GM19025 (cell line): ENCODE measurements around the gene COPG1.

ENCODE experiments used
- ATAC-seq: cut with Tn5 transposase; IDR thresholded peaks from one replicate; pipeline ENCODE4 v1.9.1; 2021; ENCODE audit warnings: mild to moderate bottlenecking, low read depth, moderate library complexity; ENCODE audit not compliant: unreplicated experiment

Gene COPG1

DNA sequence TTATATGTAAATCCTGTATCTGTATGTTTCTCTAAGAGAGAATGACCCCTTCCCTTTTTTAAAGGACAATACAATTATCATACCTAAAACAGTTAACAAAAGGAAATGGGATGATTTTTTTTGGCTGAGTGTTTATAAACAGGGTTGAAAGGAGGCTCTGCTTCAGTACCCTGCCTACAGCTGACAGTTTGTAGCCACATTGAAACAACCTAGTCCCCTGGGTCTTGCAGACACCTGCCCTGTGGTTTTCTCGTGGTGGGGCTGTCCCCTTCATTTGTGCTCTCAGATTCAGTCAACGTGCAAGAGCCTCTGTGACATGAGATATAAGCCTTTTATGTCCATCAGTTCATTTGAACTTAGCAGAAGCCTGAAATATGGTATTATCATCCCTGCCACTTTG is 27.0 kb downstream of the COPG1 start:
- ATAC-seq = peak; percentile 78

DNA sequence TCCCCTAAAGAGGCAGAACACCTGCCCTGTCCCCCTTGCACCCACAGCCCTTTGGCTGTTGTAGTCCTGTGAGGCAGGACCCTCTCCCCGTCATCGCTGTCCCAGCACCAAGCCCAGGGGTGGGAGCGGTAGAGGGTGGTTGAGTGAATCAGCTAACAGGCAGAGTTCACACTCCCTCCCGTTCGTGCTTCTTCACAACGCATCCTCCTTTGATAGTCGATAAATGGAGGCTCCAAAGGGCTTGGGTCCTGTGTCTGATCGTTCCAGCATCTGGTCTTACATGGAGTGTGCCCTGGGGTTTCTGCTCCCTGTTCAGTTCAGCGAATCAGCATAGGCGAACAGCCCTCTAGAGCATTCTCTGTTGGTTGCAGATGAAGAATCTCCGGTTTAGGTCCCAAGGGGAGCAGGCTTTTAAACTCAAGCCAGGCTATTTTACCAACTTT is 28.4 kb downstream of the COPG1 start:
- no peak for ATAC-seq

DNA sequence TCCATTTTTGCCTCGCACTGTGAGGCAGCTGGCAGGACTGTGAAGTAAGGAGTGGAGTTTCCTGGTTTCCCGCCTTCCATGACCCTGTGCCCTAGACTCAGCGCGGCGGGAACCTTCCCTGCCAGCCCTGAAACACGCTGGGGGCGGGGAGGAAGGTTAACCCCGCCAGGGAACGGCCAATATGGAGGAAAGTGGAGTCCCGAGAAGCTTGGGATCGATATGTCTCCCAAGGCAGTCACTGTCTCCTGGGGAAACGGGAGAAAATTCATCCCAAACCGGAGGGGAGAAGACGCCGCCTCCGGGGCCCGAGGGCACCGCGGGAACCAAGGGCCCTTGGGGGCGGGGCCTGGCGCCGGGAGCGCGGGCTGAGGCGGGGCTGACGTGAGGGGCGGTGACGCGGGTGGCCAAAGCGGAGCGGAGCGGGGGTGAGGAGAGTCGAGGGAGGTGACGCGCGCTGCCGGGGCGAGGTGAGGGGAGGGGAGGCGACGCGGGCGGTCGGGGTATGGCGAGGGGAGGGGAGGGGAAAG is 29.1 kb downstream of the COPG1 start, which contains the start of gene HMCES:
TSS of gene HMCES (plus strand) at position 432 of the 527 bp plus-strand sequence. CDS start 863 bp downstream, outside the sequence.
- peak; percentile 37 for ATAC-seq

DNA sequence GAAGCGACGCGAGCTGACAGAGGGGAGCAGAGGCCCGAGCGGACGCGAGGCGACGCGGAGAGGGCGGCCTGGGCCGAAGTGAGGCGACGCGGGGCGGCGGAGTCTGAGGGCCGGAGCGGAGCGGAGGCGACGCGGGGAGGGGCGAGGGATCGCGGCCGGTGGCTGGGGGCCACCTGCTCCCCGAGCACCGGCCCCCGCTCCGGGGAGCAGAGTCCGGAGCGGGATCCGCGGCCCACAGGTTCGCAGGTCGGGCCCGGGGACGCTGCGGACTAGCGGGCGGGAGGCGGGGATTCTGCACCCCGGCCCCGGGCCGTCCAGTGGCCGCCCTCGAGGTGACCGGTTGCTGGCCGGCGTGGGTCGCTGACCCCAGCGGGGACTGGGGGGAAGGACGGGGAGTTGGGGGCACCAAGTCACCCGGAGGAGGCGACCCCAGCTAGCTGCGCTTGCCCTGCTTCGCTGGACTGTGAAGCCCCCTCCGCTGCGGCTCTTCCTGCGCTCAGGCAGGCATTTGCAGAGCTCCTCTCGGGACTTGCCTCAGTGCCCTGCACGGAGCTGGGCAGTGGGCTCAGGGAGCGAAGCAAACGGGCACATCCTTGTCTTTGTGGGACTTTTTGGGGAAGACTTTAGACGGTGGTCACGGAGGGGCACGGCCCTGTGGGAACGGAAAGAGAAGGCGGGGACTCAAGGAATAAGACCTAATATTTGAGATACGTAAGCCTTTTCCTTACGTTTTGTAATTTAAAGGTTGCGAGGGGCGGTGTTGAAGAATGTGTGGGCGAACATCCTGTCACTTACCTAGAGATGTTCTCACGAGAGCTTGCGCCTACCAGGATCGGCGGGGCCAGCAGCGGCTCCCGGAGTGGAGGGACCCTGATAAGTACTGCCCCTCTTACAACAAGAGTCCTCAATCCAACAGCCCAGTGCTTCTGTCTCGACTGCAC is 29.8 kb downstream of the COPG1 start:
- peak; percentile 1 for ATAC-seq

- ATAC-seq = no peak
These were observed 30.8 kb downstream of the COPG1 start for GRCh38 chr3:129280183-129280582.

- ATAC-seq = no peak
These were observed 32.3 kb downstream of the COPG1 start for GRCh38 chr3:129281726-129282125.

GRCh38 chr3:129282727-129283327 is 33.4 kb downstream of the COPG1 start:
- ATAC-seq = peak; percentile 60

DNA sequence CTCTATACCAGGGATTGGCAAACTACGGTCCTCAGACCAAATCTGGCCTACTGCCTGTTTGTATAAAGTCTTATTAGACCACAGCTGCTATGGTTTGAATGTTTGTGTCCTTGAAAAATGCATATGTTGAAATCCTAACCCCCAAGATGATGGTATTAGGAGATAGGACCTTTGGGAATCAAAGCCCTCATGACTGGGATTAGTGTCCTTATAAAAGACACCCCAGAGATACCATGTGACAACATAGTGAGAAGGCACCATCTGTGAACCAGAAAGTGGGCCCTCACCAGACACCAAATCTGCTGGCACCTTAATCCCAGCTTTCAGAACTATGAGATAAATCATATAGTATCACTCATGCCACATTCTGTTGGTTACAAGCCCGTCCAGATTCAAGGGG is 36.7 kb downstream of the COPG1 start:
- ATAC-seq = no peak

GRCh38 chr3:129288446-129288845 is 39.0 kb downstream of the COPG1 start:
- ATAC-seq = no peak

GRCh38 chr3:129289201-129289921 is 40.0 kb downstream of the COPG1 start:
- no peak for ATAC-seq

- no peak for ATAC-seq
These were observed 42.0 kb downstream of the COPG1 start for GRCh38 chr3:129291236-129291886.

- ATAC-seq = no peak
These were observed 45.9 kb downstream of the COPG1 start for GRCh38 chr3:129295286-129295685.

DNA sequence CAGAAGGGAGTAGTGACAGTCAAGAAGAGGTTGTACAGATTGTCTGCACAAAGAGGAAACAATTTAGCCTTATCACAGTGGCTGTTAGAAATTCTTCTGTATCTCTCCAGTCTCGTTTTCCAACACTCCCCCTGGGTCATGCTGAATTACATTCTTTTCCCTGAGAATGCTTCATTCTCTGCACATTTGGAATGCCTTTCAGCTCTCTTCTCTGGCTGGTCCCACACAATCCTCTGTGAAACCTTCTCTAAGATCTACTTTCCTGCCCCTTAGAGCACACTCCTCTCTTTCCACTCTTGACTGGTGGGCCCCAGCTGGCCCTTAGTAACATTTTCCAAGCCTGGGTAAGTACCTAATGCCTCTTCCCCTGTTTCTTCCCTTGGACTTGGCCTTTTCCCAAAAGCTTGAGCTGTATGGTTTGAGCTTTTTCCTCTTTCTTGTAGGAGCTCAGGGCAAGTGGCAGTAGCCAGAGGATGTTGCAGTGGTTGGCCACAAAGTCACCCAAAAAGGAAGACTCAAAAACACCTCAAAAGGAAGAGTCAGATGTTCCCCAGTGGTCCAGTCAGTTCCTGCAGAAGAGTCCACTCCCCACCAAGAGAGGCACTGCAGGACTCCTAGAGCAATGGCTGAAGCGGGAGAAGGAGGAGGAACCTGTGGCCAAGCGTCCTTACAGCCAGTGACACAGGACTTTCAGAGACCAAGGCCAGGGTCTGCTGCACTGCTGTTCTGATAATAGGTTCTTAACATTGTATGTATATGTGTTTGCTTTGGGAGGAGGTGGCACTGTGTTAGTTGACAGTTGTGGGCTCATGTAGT is 54.9 kb downstream of the COPG1 start:
- ATAC-seq = no peak

DNA sequence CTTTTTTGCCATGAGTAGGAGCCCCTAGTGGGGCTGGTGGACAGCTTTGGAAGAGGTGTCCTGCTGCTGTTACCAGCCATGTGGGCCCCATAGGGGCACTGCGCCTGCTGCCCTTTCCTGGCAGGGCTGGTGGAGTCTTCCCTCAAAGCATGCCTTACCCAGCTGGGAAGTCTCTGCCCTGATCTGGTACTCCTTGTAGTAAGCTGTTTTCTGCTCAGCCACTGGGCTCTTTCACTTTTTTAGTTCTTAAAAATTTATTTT is 55.5 kb downstream of the COPG1 start:
- ATAC-seq = no peak

GRCh38 chr3:129305592-129306091 is 56.2 kb downstream of the COPG1 start:
- ATAC-seq = no peak

- ATAC-seq = no peak
These were observed 59.2 kb downstream of the COPG1 start for GRCh38 chr3:129308636-129309035.

DNA sequence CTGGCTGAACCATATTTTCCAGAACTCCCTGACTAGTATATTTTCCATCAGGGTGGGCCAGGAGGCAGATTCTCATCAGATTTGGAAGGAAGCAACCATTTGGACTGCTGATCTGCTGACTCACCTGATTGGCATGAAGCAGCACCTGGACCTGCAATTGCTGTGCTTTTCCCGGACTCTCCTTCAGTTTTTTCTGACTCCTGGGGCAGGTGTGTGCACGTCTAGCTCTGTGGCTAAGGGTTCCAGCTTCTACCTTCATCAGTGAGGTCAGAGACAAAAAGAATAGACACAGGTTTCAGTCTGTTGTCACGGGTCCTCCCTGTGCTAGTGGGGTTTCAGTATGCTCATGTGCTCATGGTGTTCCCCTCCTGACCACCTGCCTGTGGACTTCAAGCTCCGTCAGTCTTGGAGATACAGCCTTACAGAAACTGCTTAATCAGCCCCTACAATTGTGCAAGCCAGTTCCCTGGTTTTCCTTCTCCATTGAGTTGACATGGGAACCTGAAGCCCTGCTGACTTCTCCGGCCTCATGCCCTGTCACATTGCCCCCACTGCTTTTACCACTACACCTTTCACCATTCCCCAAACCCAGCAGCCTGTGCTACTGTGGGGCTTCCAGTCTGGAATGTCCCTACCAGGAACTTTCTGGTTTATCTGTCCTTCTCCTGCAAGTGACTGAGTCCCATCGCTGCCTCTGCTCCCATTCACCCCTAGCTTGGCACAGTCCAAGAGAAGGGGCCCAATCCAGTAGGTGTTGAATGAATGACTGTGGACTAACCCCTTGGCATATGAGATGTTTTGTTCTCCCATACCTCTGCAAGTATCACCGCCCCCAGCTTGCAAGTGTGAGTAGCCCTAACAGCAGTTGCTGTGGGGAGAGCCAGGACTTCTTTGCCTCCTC is 61.0 kb downstream of the COPG1 start:
- ATAC-seq = peak; percentile 32

DNA sequence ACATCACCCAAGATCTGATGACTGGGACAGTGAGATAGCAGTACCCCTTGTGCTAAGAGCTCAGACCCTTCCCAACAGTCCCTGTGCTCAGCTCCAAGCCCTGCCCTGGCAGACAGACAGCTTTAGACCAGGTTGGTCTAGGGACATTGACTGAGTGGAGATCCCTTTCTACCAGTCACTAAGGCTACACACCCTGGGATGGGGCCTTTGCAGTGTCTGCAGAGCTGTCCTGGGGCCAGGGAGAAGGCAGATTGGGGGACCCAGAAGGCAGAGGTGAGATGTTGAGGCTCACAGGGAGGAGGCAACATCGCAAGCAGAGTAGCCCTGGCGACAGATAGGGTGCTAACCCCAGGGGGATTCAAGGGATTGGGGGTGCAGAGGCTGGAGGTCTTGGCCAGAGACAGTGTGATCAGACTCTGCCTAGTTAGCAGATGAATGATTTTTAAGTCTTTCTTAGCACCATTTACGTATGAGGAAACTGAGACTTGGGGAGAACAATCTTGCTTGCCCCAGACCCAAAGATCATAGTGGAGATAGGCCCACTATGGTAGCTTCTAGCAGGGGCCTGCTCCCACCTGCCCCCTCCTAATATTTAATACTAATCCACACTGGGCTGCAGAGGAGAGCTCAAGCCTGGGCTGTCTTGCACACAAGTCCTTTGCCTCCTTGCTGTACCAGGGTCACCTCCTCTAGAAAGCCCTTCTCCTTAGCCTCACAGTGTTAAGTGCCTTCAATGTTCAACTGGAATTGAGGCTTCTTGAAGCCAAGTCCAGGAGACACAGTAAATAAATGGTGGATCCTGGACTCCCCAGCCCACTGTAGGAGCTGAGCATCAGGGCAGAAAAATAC is 61.9 kb downstream of the COPG1 start:
- ATAC-seq = no peak
